ENCODE data around the gene DENND4A.

Gene DENND4A

DNA sequence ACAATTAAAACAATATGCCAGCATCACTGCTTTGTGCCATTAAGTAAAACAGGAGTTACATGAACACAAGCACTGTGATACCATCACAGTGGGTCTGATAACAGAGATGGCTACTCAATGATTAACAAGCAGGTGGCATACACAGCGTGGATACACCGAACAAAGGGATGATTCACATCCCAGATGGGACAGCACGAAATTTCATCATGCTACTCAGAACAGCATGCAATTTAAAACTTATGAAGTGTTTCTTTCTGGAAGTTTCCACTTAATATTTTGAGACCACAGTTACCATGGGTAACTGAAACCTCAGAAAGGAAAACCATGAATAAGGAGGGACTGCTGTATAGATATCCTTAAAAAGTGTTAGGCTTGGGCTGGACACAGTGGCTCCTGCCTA is 125.8 kb downstream of the DENND4A start:
- DNase-seq (ENCODE audit: low spot score), result no peak

- no peak for DNase-seq (ENCODE audit: low spot score)
Observed at GRCh38 chr15:65663521-65663920, 128.6 kb downstream of the DENND4A start.

DNA sequence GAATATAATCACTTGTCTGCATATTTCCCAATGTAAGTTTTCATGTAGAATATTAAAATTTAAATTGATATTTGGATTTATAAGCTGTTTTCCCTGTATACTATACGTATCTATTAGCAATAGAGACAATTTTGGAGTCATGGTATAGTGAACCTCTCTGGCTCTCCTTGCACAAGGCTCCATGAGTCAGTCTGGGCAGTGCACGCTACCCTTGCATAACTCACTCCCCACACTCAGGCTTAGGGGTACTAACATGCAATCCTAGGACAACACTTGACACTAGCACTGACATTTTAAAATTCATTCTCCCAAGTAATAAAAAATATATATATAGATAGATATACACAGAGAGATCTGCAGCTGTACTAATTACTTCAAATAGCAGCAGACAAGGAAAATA is 131.2 kb downstream of the DENND4A start:
- DNase-seq (ENCODE audit: low spot score), result no peak

- DNase-seq (ENCODE audit: low spot score), result no peak
Observed at GRCh38 chr15:65659502-65660052, 132.5 kb downstream of the DENND4A start.

DNA sequence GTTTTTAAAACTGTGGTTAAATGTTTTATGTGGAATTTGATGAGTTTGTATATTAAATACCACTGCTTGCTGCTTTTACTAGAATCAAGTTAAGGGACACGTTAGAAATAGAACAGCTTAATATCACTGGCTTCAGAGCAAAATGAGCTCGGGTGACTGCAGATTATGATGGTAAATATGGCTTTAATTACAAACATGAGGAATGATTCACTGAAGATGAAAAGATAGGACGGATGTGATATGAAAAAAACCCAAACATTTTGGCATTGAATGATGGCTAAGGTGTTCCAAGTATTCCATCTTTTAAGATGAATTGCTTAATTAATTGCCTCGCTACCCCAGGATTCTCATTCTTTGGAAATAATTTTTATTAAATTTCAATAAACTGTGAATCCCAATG is 136.6 kb downstream of the DENND4A start:
- DNase-seq (ENCODE audit: low spot score), result no peak

- no peak for DNase-seq (ENCODE audit: low spot score)
Observed at GRCh38 chr15:65655026-65655425, 137.1 kb downstream of the DENND4A start.

GRCh38 chr15:65653801-65654521 is 138.1 kb downstream of the DENND4A start:
- no peak for DNase-seq (ENCODE audit: low spot score)

GRCh38 chr15:65653341-65653740 is 138.8 kb downstream of the DENND4A start:
- no peak for DNase-seq (ENCODE audit: low spot score)

- DNase-seq (ENCODE audit: low spot score), result no peak
Observed at GRCh38 chr15:65651831-65652749, 140.0 kb downstream of the DENND4A start.

- no peak for DNase-seq (ENCODE audit: low spot score)
Observed at GRCh38 chr15:65651042-65651322, 141.1 kb downstream of the DENND4A start.

- no peak for DNase-seq (ENCODE audit: low spot score)
Observed at GRCh38 chr15:65650312-65651041, 141.6 kb downstream of the DENND4A start.

GRCh38 chr15:65646486-65646885 is 145.6 kb downstream of the DENND4A start:
- no peak for DNase-seq (ENCODE audit: low spot score)

DNA sequence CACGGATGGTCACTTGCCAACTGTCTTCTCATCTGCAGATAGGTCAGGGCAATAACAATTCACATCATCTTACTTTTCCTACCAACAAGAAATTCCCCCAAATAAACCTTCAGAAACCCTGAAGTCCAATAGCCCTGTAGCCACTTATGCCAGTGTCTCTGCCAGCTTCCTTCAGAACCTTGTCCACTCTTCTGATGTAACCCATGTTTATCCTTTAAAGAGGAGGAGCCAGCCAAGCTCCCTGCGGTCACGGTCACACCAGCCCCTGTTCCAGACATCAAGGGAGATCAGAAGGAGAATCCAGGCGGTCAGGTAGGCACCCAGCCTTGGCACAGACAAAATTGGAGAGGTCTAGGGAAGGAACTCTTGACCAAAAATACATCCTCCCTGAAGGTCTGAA is 146.7 kb downstream of the DENND4A start:
- DNase-seq (ENCODE audit: low spot score), result no peak

GRCh38 chr15:65644282-65644681 is 147.8 kb downstream of the DENND4A start:
- DNase-seq (ENCODE audit: low spot score), result no peak

GRCh38 chr15:65642594-65642993 is 149.5 kb downstream of the DENND4A start:
- no peak for DNase-seq (ENCODE audit: low spot score)

DNA sequence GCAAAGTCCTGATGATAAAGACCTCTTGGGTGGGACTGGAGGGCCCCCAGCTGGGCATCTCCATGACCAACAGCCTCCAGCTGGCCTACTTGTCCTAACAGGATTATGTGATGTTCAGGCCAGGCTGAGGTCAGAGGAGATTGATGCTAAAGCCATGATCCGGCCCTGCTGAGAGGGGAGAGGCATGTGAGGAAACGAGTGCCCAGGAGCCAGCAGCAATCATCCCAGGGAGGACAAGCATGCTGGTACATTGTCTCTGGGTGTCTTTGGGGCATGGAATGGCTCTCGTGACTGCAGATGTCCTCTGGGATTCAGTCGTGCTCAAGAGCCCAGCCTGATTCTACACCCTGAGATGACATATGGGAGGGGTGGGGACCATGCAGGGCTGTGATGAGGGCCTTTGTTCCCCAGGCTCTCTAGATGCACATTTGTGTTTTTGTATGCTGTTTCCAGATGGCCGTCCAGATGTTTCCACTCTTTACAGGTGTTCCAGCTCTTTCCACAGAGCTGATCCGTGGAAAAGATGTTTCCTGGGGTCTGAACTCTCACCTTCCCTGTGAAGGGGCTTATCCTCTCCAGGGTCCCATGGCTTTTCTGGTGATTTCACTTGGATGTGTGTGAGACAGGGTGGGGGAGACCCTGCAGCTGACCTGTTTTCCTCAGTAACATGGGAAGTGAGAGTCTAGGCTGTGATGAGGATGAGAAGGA is 150.2 kb downstream of the DENND4A start:
- DNase-seq (ENCODE audit: low spot score), result no peak

GRCh38 chr15:65639509-65639908 is 152.6 kb downstream of the DENND4A start:
- DNase-seq (ENCODE audit: low spot score), result no peak

GRCh38 chr15:65638681-65639089 is 153.4 kb downstream of the DENND4A start:
- peak; percentile 71 for DNase-seq (ENCODE audit: low spot score)

DNA sequence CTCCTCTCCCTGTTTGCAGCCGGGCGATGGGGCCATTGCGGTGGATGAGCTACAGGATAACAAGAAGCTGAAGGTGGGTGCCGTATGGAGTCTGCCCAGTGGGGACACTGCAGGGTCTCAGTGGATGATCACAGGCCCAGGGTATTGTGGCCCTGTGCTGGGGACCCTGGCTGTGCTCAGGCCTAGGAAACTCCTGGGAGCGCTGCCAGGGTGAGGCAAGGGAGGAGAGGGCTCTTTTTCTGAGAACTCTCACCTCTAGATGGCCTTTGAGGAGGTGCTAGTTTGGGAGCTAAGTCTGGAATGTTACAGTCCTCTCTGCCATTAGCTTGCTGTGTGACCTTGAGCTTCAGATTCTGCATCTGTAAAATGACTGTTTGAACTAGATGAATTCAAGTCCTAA is 154.0 kb downstream of the DENND4A start:
- DNase-seq (ENCODE audit: low spot score), result no peak

GRCh38 chr15:65634356-65634755 is 157.7 kb downstream of the DENND4A start:
- DNase-seq (ENCODE audit: low spot score), result no peak

- no peak for DNase-seq (ENCODE audit: low spot score)
Observed at GRCh38 chr15:65633752-65634151, 158.3 kb downstream of the DENND4A start.

All from CD4-positive, alpha-beta T cell treated with Interleukin-2 at 100 ng/mL for 4 hours (primary cell).